NK-92 (cell line): ENCODE data around the gene ATP8A2.
"Not testable (repeated sequence)": the region's sequence is repeated elsewhere in the genome, so short reads cannot be mapped to it uniquely, and the experiment has no call there.

ENCODE experiments used
- DNase-seq: peaks from one replicate; lab custom pipeline; 2025; ENCODE audit not compliant: unreplicated experiment; lab: John Stamatoyannopoulos, UW

The ATP8A2 gene

DNA sequence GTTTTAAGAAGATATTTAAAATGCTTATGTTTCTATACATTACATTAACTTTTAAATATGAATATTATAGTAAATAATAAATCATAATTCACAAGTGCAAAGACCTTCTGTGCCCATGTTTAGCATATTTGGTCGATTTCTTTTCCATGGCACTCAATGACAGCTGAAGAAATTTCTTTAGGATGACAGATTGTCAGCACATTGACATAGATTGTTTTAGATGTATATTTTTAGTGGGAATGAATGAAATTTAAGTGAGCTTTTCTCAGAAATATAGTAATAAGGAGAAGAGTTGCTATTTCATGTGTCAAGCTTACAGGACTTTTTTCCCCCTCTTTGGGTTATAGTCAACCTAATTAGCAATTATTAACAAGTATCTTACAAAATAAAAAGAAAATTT lies 423.5 kb downstream of the ATP8A2 start:
- no peak for DNase-seq

- DNase-seq: no peak
These were observed 424.7 kb downstream of the ATP8A2 start for GRCh38 chr13:25796474-25796873.

DNA sequence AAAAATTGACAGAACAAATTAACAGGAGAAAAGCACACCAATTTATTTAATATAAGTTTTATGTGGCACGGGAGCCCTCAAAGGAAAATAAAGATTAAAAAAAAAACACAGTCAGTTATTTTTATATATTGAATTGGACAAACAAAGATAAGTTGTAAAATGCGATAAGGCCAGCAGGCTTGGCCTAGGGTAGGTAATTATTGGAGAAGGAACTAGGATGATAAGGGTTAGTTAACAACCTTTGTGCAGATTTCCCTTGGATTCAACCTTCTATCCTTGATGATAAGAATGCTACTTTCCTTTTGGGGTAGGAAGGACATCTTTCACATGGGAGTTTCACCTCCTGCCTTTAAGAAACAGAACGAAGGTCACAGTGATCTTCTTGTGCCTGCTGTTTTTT lies 427.2 kb downstream of the ATP8A2 start:
- DNase-seq: no peak

DNA sequence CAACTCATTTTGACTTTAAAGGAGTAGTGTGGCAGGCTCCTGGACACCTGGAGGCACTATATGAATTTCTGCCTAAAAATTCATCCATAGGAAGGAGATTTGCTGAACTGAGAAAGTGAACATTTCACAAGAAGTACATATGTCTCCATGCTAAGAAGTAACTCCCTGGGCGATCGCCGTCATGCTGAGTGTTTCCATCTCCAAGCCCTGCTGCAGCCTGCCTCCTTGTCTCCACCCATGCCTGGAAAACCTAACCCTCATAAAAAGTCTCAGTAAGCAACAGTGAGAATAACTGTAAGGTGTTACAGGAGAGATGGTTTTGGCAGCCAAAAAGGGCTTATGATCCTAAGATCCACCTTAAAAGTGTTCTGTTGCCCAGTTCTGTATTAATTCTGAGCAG lies 428.7 kb downstream of the ATP8A2 start:
- DNase-seq: no peak

DNA sequence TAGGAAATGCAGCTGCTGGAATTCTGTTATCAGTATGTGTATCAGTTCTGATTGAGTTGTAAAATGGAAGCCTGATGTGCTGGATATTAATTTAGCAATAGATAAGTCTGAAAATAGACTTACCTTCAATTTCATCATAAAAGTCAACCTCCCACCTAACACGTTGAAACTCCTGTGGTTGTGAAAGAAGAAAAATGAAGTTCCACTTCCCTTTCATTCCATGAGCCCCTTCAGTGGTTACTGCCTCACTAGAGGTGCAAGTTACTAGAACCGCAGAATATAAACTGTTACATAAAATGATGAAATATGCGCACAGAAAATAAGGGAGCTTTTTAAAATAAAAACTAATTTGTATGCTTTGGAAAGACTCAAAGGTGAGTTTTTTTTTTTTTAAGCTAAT lies 430.8 kb downstream of the ATP8A2 start:
- no peak for DNase-seq

GRCh38 chr13:25803641-25804040 lies 431.9 kb downstream of the ATP8A2 start:
- DNase-seq: no peak

DNA sequence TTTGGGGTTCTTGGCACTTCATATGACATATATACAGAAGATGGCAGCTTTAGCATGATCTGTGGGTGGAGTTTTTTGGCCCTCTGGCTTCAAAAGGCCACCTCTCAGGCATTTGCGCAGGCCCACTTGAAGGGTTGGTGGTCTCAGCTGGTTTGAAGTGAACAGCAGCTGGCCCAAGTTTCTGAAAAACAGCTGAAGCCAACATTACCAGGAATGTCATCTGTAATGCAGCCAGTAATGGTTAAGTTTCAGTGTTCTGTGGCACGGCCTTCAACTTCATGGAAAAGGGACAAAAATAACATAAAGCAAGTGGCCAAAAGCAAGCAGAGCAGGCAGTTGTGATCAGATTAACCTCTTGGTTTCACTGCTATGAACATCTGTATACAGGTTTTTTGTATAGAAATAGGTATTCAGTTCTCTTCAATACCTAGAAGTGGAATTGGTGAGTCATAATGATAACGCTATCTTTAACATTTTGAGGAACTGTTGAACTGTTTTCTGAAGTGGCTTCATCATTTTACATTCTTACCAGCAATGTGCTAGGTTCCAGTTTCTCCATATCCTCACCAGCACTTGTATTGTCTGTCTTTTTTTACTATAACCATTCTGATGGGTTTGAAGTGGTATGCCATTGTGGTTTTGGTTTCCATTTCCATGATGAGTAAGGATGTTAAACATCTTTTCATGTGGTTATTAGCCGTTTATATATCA lies 434.6 kb downstream of the ATP8A2 start:
- no peak for DNase-seq

GRCh38 chr13:25807562-25807961 lies 435.8 kb downstream of the ATP8A2 start:
- no peak for DNase-seq

GRCh38 chr13:25811506-25811905 lies 439.7 kb downstream of the ATP8A2 start:
- no peak for DNase-seq

DNA sequence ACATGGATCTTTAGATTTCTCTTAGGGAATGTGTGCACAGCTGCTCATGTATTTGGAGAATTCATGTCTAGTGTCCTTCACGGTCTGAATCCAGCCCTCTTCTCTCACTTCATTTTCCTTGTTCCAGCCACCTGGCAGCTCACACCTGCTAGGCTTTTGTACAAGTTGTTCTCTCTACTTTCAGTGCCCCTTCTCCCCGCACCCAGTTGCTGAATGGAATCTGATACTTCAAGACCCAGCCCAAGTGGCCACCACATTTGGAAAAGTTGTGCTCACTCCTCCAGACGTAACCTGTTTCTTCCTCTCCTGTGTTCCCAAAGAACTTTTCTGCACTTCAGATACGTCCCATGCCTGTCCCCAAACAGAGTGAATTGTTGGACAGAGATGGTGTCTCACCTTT lies 444.5 kb downstream of the ATP8A2 start:
- DNase-seq: no peak

- no peak for DNase-seq
These were observed 448.2 kb downstream of the ATP8A2 start for GRCh38 chr13:25819856-25820530.

DNA sequence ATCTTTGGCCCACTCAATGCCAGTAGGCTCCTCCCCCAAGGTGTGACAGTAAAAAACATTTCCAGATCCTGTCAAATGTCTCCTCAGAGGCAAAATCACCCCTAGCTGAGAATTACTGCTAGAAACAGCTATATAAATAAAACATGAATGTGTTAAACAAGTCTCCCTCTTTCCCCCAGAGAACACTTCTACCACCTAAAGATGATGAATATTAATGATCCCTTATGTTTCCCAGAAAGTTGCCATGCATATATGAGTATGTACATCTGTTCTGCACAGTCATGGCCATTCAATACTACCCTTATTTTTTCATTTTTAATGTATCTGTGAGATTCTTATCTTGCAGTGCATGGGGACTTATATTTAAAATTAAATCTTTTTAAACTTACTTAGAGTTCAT lies 450.0 kb downstream of the ATP8A2 start:
- DNase-seq: no peak

DNA sequence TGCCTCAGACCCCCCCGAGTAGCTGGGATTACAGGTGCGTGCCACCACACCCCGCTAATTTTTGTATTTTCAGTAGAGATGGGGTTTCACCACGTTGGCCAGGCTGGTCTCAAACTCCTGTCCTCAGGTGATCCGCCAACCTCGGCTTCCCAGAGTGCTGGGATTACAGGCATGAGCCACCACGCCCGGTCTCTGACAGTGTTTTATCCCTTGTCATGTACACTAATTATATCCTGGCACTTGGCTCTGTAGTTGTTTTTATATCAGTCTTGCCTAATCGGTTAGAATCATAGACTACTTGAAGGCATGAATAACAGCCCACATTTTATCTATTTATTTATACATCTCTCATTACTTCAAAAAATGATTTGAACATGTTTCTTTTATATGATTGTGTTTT lies 455.4 kb downstream of the ATP8A2 start:
- not testable (repeated sequence) for DNase-seq

GRCh38 chr13:25827831-25828465 lies 456.2 kb downstream of the ATP8A2 start:
- DNase-seq: no peak

DNA sequence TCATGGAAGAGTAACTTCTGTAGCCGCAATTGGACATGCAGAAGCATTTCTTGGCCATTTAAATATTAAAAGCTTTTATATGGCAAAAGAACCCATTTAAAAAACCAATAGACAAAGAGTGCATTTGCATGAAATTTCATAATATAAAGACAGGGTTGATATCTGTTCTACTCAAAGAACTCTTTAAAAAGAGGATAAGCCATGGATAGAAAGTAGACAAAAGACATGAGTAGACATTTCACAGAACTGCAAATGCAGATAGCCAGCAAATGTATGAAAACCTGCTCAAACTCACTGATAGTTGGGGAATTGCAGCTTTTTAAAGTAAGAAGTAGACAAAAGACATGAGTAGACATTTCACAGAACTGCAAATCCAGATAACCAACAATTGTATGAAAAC lies 462.0 kb downstream of the ATP8A2 start:
- no peak for DNase-seq

GRCh38 chr13:25836574-25837336 lies 465.0 kb downstream of the ATP8A2 start:
- no peak for DNase-seq

DNA sequence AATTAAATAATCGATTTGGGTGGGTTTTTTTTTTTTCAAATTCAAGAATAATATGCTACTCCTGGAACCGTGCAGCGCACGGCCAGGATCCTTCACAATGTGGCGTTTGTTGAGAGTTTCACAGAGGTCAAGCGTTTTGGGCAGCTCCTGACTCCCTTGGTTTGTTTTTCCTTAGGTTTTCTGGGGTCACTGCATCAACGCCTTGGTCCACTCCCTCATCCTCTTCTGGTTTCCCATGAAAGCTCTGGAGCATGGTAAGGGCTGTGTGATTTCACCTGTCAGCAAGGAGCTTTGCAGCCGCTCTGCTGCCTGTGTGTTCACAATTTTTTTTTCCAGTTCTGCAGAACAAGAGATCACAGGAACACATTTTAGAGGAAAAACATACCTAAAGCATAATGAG lies 467.6 kb downstream of the ATP8A2 start:
- no peak for DNase-seq

DNA sequence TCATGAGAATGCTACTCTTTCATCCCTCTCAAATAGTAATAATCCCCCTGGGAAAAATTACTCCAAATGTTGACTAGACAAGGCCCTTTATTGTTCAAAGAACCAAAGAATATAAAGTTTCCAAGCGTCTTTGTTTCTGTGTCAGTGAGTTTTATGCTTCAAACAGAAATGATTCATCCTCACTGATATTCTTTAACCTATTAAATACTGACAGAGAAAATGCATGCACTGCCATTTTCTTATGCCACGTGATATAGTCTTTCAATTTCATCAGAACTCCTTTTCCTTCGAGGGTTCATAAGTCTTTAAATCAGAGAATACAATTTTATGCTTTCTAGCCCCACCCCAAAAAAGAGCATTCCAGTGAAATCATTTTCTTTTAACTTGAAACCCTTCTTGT lies 468.5 kb downstream of the ATP8A2 start:
- DNase-seq: no peak

DNA sequence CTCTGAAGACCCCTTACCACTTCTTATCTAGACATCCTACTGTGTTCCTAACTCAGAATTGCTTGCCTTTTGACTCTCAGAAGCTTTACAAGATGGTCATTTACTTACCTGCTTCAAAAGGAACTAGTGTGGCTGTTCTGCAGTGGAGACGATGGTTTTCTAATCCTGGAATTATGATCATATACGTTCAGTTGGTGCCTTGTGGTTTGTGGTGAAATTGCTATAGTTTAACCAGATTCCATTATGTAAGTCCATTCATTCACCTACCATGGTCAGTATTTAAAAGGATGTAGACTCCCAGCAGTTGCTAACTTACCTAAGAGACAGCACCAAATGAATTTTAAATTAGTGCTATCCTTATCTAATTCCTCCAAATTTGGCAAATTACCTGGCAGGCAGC lies 469.2 kb downstream of the ATP8A2 start:
- DNase-seq: no peak

DNA sequence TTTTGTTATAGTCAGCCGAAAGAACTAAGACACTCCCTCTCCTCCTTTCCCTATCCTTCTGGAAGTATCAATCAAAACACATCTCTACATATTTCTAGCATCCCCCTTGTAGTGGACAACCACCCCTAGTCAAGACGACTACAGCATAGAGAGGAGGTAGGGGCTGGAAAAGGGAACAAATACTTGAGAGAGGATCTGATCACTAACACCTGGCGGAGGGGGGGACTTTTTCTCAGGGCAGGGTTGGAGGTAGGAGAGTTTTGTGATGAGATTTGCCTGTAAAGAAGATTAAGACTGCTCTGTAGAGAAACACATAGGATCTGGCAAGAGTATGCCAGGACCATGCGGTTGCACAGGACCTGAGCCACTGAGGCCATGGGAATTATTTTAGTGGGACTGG lies 471.9 kb downstream of the ATP8A2 start:
- no peak for DNase-seq

GRCh38 chr13:25844559-25845434 lies 473.0 kb downstream of the ATP8A2 start:
- no peak for DNase-seq
